Hepatocyte (in vitro differentiated cells): ENCODE data around the gene ENAH.

Experiments
- CTCF ChIP-seq: fragments of 200-600 bp; sonication (generic); IDR thresholded peaks from 2 replicates; pipeline ENCODE4 v1.5.1; 2016; ENCODE audit warnings: antibody characterized with exemption, mild to moderate bottlenecking; ENCODE audit not compliant: poor library complexity
- EZH2 ChIP-seq: fragments of 200-600 bp; sonication (generic); IDR thresholded peaks from 2 replicates; pipeline ENCODE4 v1.6.1; 2016; ENCODE audit warnings: antibody characterized with exemption, mild to moderate bottlenecking, borderline replicate concordance

GRCh38 chr1:225454733-225455132 is 198.2 kb downstream of the ENAH start:
- no peak for TF ChIP-seq CTCF
- no peak for TF ChIP-seq EZH2
